HL-60 (cell line): ENCODE data around the gene CAMTA1.

Source experiments
- POLR2AphosphoS5 ChIP-seq: IDR thresholded peaks from 2 replicates; pipeline ENCODE4 v1.6.1; 2012; ENCODE audit warnings: low read depth
- TF ChIP-seq, protein P1 (sequence below): IDR thresholded peaks from one replicate; pipeline ENCODE4 v1.5.1; 2011; ENCODE audit warnings: low read length, control low read depth, inconsistent platforms; ENCODE audit not compliant: insufficient read depth

DNA sequence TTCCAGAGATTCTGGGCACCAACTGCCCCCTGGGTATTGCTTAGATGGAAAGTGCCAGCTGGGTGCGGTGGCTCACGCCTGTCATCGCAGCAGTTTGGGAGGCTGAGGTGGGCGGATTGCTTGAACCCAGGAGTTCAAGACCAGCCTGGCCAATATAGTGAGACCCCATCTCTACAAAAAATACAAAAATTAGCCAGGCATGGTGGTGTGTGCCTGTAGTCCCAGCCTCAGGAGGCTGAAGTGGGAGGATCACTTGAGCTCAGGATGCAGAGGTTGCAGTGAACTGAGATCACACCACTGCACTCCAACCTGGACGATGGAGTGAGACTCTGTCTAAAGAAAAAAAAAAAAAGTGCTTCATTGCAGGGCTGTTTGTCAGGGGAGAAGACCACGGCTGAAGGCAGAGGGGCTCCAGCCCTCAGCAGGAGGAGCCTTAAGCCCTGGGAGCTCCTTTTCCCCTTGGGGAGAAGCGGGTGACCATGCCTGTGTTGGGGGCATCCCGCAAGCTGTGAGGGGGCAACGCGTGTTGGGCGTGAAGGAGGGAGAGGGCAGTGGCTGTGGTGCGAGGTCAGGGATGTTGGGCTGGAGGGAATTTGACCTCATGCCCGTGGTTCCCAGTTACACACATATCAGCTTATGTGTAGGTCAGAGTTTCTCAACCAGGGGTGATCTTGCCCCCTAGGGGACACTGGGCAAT, 854.3 kb downstream of the CAMTA1 start:
- TF ChIP-seq POLR2AphosphoS5, result no peak
- TF ChIP-seq, protein P1, sequence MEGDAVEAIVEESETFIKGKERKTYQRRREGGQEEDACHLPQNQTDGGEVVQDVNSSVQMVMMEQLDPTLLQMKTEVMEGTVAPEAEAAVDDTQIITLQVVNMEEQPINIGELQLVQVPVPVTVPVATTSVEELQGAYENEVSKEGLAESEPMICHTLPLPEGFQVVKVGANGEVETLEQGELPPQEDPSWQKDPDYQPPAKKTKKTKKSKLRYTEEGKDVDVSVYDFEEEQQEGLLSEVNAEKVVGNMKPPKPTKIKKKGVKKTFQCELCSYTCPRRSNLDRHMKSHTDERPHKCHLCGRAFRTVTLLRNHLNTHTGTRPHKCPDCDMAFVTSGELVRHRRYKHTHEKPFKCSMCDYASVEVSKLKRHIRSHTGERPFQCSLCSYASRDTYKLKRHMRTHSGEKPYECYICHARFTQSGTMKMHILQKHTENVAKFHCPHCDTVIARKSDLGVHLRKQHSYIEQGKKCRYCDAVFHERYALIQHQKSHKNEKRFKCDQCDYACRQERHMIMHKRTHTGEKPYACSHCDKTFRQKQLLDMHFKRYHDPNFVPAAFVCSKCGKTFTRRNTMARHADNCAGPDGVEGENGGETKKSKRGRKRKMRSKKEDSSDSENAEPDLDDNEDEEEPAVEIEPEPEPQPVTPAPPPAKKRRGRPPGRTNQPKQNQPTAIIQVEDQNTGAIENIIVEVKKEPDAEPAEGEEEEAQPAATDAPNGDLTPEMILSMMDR, result no peak
